Measurements from ENCODE around the gene HMCN1.

Gene HMCN1

DNA sequence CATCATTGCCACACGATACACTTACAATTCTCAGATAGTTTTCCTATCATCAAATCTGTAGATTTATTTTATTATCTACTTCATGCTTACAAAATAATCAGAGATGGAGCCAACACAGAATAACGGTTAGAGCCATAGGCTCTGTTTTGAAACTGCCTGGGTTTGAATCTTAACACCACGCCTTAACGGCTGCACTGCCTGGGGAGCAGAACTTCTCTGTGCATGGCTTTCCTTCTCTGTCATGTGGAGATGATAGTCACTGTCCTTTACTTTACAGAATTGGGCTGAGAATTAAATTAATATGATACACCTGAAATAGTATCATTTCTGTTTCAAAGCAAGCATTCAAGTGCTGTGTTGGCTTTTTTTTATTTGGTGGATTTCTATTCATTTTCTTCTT is 177.8 kb downstream of the HMCN1 start:
- DNase-seq (ENCODE audit: low read depth, low spot score), result no peak

DNA sequence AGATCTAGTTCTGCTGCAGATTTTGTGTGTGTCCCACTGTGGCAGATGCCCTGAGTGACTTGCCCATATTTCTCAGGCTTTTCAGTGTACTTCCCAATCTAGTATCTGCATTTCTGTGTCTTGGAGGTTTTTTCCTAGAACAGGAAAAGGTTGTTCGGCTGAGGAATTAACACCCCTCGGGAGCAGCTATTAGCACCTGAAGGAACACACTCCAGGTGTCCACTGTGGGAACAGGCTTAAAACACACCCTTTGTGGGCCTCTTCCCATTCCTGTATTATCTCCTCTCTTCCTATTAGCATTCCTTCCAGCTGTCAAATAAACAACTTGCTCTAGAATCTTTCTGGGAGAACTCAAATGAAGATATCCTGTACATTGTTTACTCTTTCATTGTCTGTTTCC is 178.3 kb downstream of the HMCN1 start:
- DNase-seq (ENCODE audit: low read depth, low spot score), result no peak

DNA sequence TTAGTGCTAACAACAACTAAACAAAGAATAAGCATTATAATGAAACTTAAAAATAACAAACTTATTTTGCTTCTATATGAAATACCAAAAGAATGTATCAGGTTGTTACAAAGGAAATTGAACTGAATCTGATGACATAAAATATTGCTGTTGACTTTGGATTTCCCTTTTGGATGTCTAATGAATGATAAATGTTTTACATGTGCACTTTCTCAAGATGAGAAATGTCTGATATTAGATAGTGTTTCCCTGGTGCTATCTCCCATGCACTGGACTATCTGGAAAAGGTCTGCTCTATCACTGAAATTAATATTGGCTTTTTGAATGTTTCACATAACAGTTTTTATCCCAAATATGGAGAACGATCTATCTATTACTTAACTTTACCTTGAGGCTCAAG is 179.9 kb downstream of the HMCN1 start:
- DNase-seq (ENCODE audit: low read depth, low spot score), result no peak

DNA sequence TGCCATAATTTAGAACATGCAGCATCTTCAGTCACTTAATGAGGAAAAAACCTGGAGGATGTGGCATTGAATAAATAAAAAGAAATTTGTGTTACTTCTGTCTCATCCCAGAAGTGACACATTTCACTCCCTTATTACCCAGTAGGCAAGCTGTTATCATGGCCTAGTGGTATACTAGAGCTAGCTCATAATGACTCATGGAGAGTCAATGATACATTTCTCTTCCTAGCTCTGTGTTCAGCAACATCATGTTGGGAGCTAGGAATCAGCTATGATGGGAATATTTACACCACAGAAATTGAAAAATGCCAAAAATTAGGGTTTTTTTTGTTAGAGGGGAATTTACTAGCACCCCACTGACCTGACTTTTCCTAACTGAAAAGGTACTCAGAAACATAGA is 182.7 kb downstream of the HMCN1 start:
- no peak for DNase-seq (ENCODE audit: low read depth, low spot score)

DNA sequence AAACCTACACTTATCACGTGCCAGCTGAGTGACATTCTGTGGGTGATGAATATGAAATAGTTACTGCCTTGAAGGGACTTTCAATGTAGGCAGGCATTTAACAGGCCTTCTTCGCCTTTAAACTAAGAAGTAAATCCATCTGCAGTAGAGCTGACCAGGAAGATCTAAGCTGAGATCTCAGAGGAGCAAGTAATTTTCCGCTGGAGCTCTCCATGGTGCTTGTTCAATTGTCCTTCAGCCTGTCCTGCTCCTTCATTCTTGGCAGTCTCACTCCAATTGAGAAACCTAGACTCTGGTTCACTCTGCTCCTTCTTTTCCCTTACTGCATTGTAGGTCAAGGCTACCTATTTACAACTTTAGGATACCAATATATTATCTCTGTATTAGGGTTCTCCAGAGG is 183.5 kb downstream of the HMCN1 start:
- DNase-seq (ENCODE audit: low read depth, low spot score), result no peak

DNA sequence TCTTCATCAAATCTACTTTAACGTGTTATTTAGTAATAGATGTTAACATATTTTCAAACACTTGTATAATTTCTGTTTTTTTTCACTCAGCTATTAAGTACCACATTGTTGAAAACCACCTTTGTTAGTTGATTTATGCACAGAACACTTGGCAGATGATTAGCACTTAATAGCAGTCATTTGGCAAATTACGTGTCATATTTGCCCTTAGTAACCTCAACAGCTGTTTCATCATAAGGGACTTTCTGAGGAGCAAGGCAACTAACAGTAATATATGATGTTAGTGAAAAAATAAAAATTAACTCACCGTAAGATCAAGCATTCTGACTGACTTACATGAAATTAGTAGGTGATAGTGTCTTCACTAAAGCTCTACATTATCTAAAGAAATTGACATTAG is 186.4 kb downstream of the HMCN1 start:
- no peak for DNase-seq (ENCODE audit: low read depth, low spot score)

DNA sequence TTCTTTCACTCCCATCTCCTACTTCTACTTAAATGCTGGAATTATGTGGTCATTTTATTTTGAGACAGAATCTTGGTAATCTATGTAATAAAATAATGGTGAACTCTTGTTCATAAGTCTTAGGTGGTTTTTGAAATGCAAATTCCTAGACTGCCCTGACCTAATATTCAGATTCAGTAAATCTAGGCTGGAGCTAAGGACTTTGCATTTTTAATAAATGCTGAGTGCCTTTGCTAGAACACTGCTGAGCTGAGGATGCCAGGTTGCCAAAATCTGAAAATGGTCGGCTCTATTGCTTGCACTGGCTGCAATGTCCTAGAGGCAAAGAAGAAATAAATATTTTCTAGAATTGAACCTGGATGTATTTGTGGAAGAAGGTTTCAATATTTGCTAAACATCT is 187.4 kb downstream of the HMCN1 start:
- no peak for DNase-seq (ENCODE audit: low read depth, low spot score)

DNA sequence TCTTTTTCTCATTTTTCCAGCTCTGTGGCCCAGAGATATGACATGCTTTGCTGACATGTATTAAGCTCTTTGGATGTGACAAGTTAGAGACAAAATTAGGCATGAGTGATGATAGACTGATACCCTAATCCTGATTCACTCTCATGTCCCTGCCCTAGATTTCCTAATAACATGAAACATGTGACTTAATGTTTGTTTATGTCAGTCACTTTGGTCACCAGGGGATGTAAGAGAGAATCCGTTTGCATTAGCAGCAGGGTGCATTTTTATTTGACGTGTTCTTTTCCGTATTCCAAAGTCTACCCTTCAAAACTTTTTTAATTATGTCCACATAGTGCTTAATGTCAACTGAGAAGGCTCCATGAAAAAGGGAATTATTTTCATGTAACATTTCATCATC is 192.4 kb downstream of the HMCN1 start:
- DNase-seq (ENCODE audit: low read depth, low spot score), result no peak

DNA sequence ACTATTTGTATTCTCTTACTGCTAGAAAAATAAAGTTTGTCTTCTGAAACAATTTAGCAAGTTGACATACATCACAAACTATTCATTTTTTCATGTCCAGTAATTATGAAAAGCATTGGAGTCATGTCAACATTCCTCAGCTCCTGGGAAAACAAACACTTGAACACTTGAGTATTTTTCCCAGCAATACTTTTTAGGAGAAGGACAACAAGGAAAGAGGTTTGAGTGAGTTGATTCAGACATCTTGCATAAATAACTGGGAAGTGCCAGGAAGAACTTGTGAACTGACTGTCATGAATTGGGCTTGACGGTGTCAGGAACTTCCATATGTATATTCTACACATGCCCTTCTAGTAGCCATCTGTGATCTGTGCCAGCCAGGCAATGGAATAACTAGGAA is 195.6 kb downstream of the HMCN1 start:
- DNase-seq (ENCODE audit: low read depth, low spot score), result no peak

DNA sequence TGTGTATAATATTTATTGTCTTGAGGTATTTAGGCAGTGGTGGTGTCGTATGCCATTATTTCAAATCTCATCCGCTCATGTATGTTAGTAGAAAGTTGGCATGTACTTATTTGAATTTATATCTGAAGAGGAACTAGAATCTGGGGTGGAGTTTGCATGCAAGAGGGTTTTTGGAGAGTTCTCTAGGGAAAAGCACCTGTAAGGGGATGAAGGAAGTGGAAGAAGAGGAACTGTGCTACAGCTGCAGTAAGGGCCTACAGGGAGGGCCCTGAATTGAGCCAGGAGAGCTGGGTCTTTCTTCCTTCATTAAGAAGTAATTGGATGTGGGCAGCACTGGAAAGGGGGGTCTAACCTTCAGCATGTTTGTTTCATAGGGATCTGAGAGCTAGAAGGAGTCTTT is 197.2 kb downstream of the HMCN1 start:
- DNase-seq (ENCODE audit: low read depth, low spot score), result no peak

DNA sequence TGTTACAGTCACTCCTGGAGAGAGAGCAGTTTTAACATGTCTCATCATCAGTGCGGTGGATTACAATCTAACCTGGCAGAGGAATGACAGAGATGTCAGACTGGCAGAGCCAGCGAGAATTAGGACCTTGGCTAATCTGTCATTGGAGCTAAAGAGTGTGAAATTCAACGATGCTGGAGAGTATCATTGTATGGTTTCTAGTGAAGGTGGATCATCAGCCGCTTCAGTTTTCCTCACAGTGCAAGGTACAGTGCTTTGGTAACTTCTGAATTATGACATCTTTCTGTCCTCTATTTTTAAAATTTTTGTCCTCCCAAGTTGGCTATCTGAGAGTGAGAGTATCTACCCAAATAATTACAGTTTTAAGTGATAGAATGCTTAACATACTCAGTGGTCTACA is 199.4 kb downstream of the HMCN1 start:
- DNase-seq (ENCODE audit: low read depth, low spot score), result no peak

DNA sequence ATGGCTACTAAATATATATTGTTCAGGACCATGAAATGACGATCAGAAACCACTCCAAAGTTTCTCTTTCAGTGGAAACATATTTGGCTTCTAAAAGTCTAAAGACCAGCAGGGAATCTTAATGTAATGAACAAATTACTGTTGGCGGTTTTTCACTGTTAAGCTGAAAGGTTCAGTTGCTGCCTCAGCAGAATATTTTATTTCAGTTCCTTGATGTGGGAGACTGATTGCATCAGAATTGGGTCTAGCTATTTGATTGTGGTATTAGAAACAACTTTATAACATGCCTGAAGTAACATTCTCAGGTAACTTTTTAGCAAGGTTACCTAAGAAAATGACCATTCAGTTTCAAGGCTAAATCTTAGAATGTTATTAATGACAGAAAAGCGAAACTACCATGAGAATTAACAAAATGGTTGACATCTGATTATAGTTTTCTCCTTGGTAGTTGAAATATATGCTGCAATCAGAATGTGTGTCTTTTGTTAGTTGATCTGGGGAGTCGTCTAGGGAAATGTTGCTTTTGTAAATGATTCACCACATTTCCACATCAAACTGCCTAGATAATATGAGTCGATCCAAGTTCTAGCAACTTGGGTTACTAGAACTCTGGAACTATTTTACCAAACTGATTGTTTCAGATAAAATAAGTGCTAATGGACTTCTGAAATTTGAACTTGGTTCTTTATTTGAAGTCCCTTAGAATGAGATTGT is 200.4 kb downstream of the HMCN1 start:
- no peak for DNase-seq (ENCODE audit: low read depth, low spot score)

DNA sequence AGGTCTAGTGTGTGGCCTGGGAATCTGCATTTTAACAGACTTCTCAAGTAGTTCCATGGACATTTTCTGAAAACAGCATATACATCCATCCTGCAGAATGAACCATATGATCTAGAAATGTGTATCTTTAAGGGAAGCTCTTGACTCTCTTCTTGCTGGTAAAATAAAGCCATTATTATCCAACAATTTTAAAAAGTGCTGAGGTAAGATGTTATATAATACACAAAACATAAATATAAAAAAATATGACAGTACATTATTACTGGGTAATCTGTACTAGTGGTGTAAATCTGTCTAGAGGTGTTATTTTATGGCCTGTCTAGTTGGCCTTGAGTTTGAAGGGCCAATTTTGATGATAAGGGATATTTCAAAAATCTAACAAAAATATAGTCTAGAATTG is 201.2 kb downstream of the HMCN1 start:
- DNase-seq (ENCODE audit: low read depth, low spot score), result no peak

DNA sequence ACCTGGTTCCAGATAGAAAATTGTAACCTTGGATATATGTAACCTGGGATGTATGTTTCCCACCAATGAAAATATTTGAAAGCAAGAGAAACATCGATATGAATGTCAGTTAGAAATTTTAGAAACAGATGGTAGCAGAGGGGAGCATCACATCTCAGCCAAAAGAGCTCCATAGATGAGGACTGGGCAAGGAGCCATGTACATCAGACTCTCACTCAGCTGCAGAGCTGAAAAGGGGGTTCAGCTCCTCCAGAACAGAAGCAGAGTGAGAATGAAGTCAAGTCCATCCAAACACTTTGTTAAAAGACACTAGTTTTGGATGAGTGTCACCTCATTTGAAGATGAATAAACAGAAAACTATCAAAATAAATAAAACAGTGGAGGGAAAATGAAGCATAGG is 202.4 kb downstream of the HMCN1 start:
- no peak for DNase-seq (ENCODE audit: low read depth, low spot score)

DNA sequence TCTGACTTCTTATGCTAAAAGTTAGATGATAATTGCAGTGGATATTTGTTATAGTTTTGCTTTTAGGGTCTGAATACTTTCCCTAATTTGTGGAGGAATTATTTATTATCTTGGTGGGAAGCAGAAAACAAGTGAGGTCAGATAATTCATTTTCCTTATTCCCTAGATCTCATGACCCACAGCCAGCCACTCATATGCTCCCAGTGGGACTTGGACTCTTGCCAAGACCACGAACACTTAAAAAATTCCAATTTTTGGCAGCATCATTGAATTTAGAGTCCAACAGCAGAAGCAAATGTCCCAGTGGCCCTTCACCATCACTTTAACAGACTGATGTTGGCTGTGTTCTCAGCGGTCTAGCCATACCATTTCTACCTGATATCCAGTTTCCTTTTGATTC is 204.2 kb downstream of the HMCN1 start:
- DNase-seq (ENCODE audit: low read depth, low spot score), result peak; percentile 47

DNA sequence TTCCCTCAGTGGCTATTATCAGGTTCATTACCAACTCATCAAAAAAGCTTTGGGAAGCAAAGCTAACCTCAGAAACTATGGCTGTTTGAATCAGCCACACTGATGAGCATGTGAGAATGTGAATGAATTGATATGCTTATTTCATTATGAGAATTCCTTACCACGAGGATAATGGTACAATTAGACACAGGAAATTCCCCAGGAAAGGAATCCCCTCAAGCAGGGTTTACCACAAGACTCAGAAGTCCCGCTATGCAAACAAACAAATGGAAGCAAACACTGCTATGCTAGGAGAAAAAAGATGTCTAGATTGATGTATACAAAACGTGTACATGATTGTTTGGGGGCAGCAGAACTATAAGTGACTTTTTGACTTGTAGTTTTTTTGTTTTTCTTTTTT is 205.0 kb downstream of the HMCN1 start:
- no peak for DNase-seq (ENCODE audit: low read depth, low spot score)

DNA sequence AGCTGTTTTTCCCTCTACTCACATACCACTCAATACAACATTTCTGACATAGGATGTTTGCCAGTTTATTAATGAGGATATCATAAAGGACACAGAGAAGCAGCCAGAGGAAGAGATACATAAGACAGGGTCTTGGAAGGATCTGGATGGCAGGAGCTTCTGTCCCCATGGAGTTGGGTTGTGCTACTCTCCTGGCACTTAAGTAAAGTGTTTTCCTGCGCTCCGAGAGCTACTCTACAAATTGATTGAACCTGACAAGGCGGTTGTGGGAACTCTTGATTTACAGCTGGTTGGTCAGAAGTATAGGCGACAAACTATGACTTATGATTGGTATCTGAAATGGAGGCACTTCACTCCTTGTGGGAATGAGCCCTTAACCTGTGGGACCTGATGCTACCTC is 208.8 kb downstream of the HMCN1 start:
- DNase-seq (ENCODE audit: low read depth, low spot score), result no peak

DNA sequence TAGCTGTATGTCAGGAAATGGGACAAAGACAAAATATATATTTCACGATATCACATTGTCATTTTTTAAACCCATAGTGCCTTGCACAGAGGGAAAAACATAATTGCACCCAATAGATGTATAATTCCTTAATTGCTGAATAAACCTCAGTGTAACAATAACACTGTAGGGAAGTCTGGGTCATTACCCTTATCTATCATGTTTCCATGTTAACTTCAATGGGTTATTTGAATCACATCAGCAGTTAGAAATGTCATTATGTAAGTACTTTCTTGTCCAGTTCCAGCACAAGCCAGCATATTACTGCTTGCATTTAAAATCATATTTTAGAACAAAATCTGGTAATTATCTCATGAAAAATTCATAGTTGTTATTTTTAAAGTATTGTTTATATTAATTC is 222.7 kb downstream of the HMCN1 start:
- DNase-seq (ENCODE audit: low read depth, low spot score), result no peak

DNA sequence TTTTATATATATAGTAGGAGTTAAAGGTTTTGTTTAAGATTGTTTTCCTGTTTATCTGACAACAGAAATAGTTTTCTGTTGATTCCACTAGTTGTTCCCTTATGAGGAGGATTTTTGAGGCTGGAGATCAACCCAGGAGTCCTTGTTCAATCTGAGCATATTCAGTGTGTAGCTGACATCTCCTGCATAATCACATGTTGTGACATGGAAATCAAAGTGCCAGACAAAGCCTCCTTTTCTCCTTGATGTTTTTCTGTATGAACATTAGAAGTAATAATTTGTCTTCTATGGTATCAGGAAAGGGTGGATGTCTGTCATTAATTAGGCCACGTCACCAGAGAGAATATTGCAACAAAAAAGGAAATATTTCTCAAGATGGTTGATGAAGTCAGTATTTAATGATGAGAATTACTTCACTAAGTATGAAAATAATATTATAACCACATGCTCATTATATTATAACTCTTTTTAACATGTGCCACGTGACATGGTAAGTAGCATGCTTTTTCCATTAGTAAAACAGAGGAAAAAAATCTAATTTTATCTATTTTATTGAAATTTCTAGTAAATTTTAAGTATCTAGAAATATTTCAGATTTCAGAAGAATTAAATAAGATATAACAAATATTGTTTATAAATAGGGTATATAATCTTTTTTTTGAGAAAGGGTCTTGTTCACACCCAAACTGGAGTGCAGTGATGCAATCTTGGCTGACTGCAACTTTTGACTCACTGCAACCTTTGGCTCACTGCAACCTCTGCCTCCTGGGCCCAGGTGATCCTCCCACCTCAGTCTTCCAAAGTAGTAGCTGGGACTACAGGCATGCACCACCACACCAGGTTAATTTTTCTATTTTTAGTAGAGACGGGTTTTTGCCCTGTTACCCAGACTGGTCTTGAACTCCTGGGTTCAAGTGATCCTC is 223.5 kb downstream of the HMCN1 start:
- no peak for DNase-seq (ENCODE audit: low read depth, low spot score)

DNA sequence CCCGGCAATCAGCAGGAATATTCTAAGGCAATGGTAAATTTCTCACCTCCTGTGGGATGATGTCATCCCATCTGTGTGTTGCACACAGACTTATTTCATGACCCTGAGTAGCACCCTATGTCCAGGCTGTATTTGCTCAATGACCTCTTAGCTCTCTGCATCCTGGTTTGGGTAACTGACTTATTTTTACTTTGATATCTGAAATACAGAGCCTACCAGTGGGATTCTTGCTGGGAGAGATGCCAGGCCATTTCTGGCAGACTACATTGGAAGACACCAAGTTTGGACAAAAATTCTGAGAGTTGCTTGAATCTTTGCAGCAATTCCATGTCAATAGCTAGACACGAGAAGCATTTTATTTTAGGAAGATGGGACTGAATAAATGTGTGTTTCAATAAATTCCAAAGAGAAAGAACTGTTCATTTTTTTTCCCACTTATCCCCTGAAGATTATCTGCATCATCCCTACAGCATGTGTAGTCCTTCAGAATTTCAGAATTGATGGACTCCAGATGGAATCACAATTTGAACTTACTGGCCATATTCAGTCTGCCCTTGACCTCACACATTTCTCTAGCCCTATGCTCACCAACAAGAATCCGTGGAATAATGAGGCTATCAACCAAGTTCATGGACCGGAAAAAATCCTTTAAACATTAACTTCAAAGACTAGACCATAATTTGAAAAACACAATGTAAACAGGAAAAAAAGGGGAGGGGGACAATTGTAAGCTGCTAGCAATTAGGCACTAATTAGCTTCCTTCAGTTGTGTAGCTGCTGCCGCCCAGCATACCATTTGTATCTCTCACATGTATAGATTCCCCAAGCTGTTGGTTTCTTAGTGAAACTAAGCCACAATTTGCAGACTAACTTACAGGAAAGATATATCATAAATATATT is 226.5 kb downstream of the HMCN1 start:
- DNase-seq (ENCODE audit: low read depth, low spot score), result no peak

DNA sequence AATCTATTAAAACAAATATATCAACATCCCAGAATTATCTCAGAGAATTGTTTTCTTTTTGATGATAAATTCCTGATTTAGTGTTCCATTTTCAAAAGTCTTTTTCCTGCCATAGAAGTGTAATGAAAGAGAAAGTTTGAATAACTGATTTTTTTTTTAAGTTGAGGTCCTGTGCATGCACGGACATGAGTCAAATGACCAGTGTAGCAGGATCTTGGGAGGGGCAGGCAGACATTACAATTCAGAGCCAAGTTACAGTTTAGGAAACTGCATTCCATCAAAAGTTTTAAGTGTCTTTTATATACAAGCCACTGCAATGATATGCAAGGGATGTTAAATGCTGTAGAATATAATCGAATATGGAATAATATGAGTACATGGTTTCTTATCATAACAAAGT is 227.5 kb downstream of the HMCN1 start:
- DNase-seq (ENCODE audit: low read depth, low spot score), result no peak

DNA sequence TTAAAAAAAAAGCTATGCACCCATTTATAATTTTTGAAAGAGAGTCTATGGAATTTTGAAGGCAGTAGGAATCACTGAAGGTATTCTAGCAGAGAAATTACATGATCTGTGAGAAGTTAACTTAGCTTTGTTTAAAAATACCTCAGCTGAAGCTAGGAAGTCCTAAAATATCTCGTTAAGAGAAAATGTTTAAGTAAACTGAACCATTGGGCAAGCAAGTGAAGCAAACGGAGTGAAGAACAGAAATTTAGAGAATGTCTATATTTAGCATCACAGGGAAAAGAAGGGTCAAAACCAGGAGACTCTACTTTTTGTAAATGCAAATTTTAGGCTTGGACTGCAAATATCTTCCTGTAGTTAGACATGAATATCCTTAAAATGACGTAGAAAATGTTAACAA is 230.8 kb downstream of the HMCN1 start:
- DNase-seq (ENCODE audit: low read depth, low spot score), result no peak
